GM10266 (cell line): Measurements from ENCODE around the gene ADAMTS17.

Experiments
- DNase-seq: peaks from one replicate; pipeline ENCODE4 v3.0.0; 2012; ENCODE audit errors: extremely low spot score
- CTCF ChIP-seq: IDR thresholded peaks from 2 replicates; pipeline ENCODE4 v1.5.1; 2012; ENCODE audit warnings: mild to moderate bottlenecking, low read depth; ENCODE audit not compliant: control insufficient read depth, insufficient read depth; ENCODE audit errors: missing control alignments

The ADAMTS17 gene

DNA sequence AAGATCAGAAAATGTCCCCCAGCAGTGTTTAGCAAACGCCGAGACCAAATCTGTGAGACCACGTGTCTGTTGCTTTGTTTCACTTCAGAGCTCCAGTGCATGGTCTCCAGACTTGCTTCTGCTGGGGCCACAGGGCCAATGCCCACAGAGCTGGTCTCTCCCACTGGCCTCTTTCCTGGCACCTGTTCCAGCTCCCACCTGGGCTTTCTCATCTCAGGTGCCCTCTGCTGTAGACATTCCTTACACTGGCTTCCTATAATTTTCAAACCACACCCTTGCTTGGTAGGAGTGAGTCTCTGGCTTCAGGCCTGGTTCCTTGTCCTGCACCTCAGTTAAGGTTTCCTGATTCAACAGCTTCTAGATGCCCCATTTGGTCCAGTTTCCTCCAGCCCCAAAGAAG lies 243.1 kb downstream of the ADAMTS17 start:
- TF ChIP-seq CTCF, result no peak
- DNase-seq, result no peak

- DNase-seq, result no peak
- no peak for TF ChIP-seq CTCF
Observed at GRCh38 chr15:100097342-100098127, 244.2 kb downstream of the ADAMTS17 start.

- TF ChIP-seq CTCF, result no peak
- DNase-seq, result no peak
Observed at GRCh38 chr15:100096700-100097099, 245.1 kb downstream of the ADAMTS17 start.

GRCh38 chr15:100096248-100096600 lies 245.6 kb downstream of the ADAMTS17 start:
- TF ChIP-seq CTCF, result no peak

DNA sequence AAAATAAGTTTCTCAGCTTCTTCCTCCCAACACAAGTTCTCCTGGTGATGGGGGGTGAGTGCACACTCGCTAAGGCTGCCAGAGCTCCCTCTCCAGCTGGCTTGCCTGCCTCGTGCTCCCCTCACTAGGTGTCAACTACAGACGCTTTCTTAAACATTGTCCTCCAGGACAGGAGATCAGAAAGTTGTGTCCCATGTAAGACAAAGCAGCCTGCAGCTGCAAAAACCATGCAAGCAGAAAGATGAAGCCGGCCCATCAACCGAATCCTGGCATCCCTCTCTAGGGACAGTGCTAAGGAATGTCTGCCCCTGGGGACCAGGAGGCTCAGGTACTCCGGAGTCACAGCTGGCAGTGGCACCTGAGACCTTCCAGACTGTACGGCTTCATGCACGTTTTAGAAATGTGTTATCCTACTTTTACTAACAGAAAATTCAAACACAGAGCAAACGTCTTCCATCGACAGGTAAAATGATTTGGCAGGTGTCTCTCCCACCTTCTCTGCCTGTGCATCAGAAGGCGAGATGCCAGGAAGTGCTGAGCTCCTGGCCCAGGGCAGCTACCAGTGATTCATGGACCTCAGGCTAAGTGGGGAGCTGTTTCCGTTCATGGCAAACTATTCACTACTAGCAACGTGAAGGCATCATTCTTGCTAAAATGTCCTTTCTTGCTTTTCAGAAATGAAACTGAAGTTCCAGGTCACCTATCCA lies 246.1 kb downstream of the ADAMTS17 start:
- no peak for DNase-seq
- TF ChIP-seq CTCF, result no peak

More at GRCh38 chr15:100096248-100096600, 245.6 kb downstream of the ADAMTS17 start:
- DNase-seq, result no peak

GRCh38 chr15:100094127-100094510 lies 247.7 kb downstream of the ADAMTS17 start:
- no peak for TF ChIP-seq CTCF
- DNase-seq, result no peak

DNA sequence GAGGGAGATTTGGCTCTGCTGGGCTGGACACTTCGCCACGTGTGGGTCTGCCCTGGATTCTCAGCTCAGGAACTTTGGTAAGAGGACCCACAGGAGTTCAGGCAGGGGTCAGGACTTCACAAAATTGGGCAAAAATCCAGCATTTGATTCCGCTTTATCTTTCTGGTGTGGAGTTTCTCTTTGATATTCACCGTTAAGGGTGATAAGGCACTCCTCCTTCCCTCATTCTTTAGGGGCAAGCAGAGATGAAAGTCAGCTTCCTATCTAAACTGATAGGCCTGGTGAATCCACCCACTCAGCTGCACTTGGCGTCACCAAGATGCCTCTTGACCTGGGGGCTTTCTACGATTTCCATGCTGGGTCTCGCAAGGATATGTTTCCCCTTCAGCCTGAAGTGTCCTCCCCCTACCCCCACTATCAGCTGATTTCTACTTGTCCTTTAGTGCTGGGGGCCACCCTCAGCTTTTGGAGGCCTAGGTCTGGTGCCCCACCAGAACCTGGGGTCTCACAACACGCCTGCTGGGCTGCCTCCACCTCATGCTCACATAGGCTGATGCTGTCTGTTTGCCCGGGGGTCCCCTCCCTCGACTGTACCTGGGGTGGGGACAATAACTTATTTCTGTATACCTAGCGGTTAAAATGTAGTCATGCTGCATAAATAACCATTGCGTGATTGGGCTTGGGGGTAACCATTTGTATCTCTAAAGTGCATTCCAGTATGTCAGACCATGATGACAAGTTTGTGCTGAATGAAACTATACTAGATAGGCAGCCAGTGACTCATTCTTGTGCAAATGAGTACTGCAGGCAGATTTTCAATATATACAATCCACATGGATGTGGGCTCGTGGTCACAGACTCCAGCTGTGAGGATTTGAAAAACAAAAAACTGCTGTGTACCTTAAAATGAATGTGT lies 248.3 kb downstream of the ADAMTS17 start:
- DNase-seq, result no peak
- TF ChIP-seq CTCF, result no peak
